ENCODE results near the gene ERBB2. TPM values are rescaled to one million over a fixed set of nuclear protein-coding genes. Genes with fewer than 3 reads are reported as not detected.

ERBB2 gene
- total RNA-seq, 1 experiment from 2014 or later: 216 TPM

GRCh38 chr17:39688945-39689344 lies 10.9 kb upstream of the ERBB2 start:
- no peak overlapping the region for H3K4ac ChIP-seq (ENCODE audit: low read depth, low read length)
- H2BK12ac ChIP-seq (ENCODE audit: insufficient read length, low read depth, low read length): no peak overlapping the region
- peak; percentile 26; the same call in 2 of the 3 replicates for TF ChIP-seq CTCF (conservative IDR thresholded peaks at IDR 0.05)
- peak; percentile 69 for DNase-seq
- H3T11ph ChIP-seq (ENCODE audit: low read length): no peak overlapping the region
- no peak overlapping the region for H4K5ac ChIP-seq (ENCODE audit: insufficient read length, low read depth, low read length)
- H3K9me3 Mint-ChIP-seq: no peaks in the 10 kb centered on the region
- no peaks in the 10 kb centered on the region for H3K79me2 ChIP-seq (ENCODE audit: insufficient read depth, low read length)
- H3K27ac Mint-ChIP-seq: peak overlapping the region; percentile 96 to 99 (median 98)
- peak overlapping the region; percentile 85 to 88 for H3K4me3 Mint-ChIP-seq
- peak overlapping the region; percentile 74 for H3K27ac ChIP-seq (ENCODE audit: insufficient read length, low read depth, low read length)
- no peak overlapping the region for H4K91ac ChIP-seq (ENCODE audit: insufficient read length, low read depth, low read length)
- peaks cover 6 to 19% (median 12%) of the 10 kb centered on the region in 3 experiments; a peak in 6 of 7 replicates for H3K36me3 Mint-ChIP-seq (ENCODE audit: insufficient read depth in 1 of 3, low read depth in 3 of 3)
- no peak overlapping the region for H2BK20ac ChIP-seq (ENCODE audit: low read depth, low read length, poor library complexity, severe bottlenecking)
- H3K14ac ChIP-seq (ENCODE audit: insufficient read depth, low read length): no peak overlapping the region
- H3K4me2 ChIP-seq (ENCODE audit: insufficient read depth, insufficient read length, low read length): peak overlapping the region; percentile 76
- no peaks in the 10 kb centered on the region for H3K79me1 ChIP-seq (ENCODE audit: insufficient read depth, low read depth, low read length, poor library complexity, severe bottlenecking)
- H3K4me1 Mint-ChIP-seq: peaks cover 31 to 34% of the 10 kb centered on the region in 2 experiments
- H2AFZ ChIP-seq (ENCODE audit: low read length): no peak overlapping the region
- no CpG with 5 or more reads among the region's 3 CpGs for WGBS (ENCODE audit: extremely low coverage, insufficient read length, low lambda C conversion rate)
- H3K27me3 ChIP-seq (ENCODE audit: insufficient read depth, low read length): no peaks in the 10 kb centered on the region
- no peaks in the 10 kb centered on the region for H3K27me3 Mint-ChIP-seq (ENCODE audit: low read depth)
- H2BK5ac ChIP-seq (ENCODE audit: insufficient read length, low read length): no peak overlapping the region
- no peak overlapping the region for H2BK120ac ChIP-seq (ENCODE audit: low read depth, low read length, poor library complexity, severe bottlenecking)
- H3K4me1 ChIP-seq (ENCODE audit: insufficient read depth, low read length): peaks cover 9% of the 10 kb centered on the region
- no peak overlapping the region for H3K56ac ChIP-seq (ENCODE audit: insufficient read length, low read depth, low read length)
- no peak overlapping the region for H4K8ac ChIP-seq (replicated peaks; ENCODE audit: insufficient read length, low read depth, low read length)
- no peak overlapping the region for H3K18ac ChIP-seq (ENCODE audit: insufficient read length, low read depth, low read length)
- no peaks in the 10 kb centered on the region for H3K9me3 ChIP-seq (ENCODE audit: control insufficient read depth, low read depth, low read length)
- no peak overlapping the region for H2AK5ac ChIP-seq (ENCODE audit: insufficient read length, low read length)
- no peak overlapping the region for H2BK15ac ChIP-seq (ENCODE audit: low read depth, low read length)
- H4K20me1 ChIP-seq (ENCODE audit: control insufficient read depth, insufficient read depth, insufficient read length): no peaks in the 10 kb centered on the region
- H3K9ac ChIP-seq (ENCODE audit: extremely low read depth, insufficient read length, low read length): peak overlapping the region; percentile 85
- H3K23ac ChIP-seq (ENCODE audit: insufficient read length, low read depth, low read length): no peak overlapping the region
- peaks cover 9% of the 10 kb centered on the region for H3K23me2 ChIP-seq (ENCODE audit: insufficient read length, low read depth, low read length, poor library complexity, severe bottlenecking)
